Measurements from ENCODE around the gene RMRP.

DNA sequence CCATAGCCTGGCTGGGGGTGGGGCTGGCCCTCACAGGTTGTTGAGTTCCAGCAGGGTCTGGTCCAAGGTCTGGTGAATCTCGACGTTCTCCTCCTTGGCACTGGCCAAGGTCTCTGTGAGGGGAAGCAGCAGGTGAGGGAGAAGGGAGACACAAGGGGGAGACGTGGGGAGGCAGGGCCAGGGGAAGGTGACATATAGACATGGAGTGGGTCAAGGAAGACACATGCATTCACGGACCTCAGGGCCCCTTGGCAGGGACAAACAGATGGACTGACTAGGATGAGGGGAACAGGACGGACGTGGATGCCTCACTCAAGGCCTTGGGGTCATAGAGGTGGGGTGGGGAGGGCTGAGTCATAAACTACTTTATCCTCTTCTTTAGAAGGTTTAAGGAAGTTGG lies 24.2 kb upstream of the RMRP start:
- TF ChIP-seq EZH2phosphoT487 (IDR thresholded peaks at IDR 0.05; ENCODE audit: insufficient read depth, low read depth): no peak
- TF ChIP-seq EZH2 (IDR thresholded peaks at IDR 0.05; ENCODE audit: insufficient read depth, poor library complexity, severe bottlenecking): no peak

Data from GM23248 (cell line).